Upper lobe of right lung (tissue), 1 donor: ENCODE data around the gene STK25. TPM values are rescaled to one million over a fixed set of nuclear protein-coding genes. Genes with fewer than 3 reads are reported as not detected.

Source experiments
- ATAC-seq: fragments of 200-7000 bp; cut with Tn5 transposase; one replicate; pipeline ENCODE4 v1.9.1; 2020; ENCODE audit warnings: mild to moderate bottlenecking, moderate library complexity
- DNase-seq: peaks from one replicate; pipeline ENCODE4 v3.0.0-alpha.2; 2020
- H3K27ac ChIP-seq: fragments of 200-600 bp; one replicate; pipeline ENCODE4 v1.8.0; 2022
- H3K27me3 ChIP-seq: fragments of 200-600 bp; one replicate; pipeline ENCODE4 v1.8.0; 2022; ENCODE audit warnings: mild to moderate bottlenecking
- H3K36me3 ChIP-seq: fragments of 200-600 bp; one replicate; pipeline ENCODE4 v1.8.0; 2022
- H3K4me1 ChIP-seq: fragments of 200-600 bp; one replicate; pipeline ENCODE4 v1.8.0; 2022
- H3K4me3 ChIP-seq: fragments of 200-600 bp; one replicate; pipeline ENCODE4 v1.8.0; 2022; ENCODE audit warnings: mild to moderate bottlenecking
- H3K9me3 ChIP-seq: fragments of 200-600 bp; one replicate; pipeline ENCODE4 v1.8.0; 2022
- CTCF ChIP-seq: fragments of 200-600 bp; IDR thresholded peaks from one replicate; pipeline ENCODE4 v1.8.0; 2022; ENCODE audit warnings: antibody characterized with exemption
- intact Hi-C: fragments of 100-400 bp; cut with DNase I; formaldehyde crosslinking; loops from one replicate; pipeline ENCODE4 v1.11.0; 2022
- total RNA-seq: library from RNA; stranded (reverse); fragmentation: NEBNext Ultra II Directional; extraction: Animal tissue kit (Norgen Biotek cat#: 25700); gene quantifications from one replicate; pipeline ENCODE4 v1.2.1, GENCODE V29; 2021
- donor health status: DM: no; HTN: yes; CAD: no; lungs with severe emphysema.

The STK25 gene
- total RNA-seq, 1 donor from 2014 or later = 134 TPM

- intact Hi-C loops = no loop called here
- TF ChIP-seq CTCF = no peak
- peaks cover 20% of the 10 kb centered on the region for H3K36me3 ChIP-seq
- H3K4me3 ChIP-seq = no peak overlapping the region
- no peaks in the 10 kb centered on the region for H3K27me3 ChIP-seq
- H3K27ac ChIP-seq = no peak overlapping the region
- H3K4me1 ChIP-seq = no peaks in the 10 kb centered on the region
- H3K9me3 ChIP-seq = no peaks in the 10 kb centered on the region
- ATAC-seq (no peak), DNase-seq (no peak)
Measured at GRCh38 chr2:241465543-241465942, 42.8 kb downstream of the STK25 start.

GRCh38 chr2:241463276-241464135 is 44.9 kb downstream of the STK25 start:
- no peak overlapping the region for H3K4me3 ChIP-seq
- H3K4me1 ChIP-seq = no peaks in the 10 kb centered on the region
- no peak for TF ChIP-seq CTCF
- peaks cover 10% of the 10 kb centered on the region for H3K36me3 ChIP-seq
- DNase-seq (no peak), ATAC-seq (no peak)
- no peaks in the 10 kb centered on the region for H3K27me3 ChIP-seq
- no peaks in the 10 kb centered on the region for H3K9me3 ChIP-seq
- intact Hi-C loops = no loop called here
- no peak overlapping the region for H3K27ac ChIP-seq

GRCh38 chr2:241461693-241462677 is 46.4 kb downstream of the STK25 start:
- intact Hi-C loops = no loop called here
- Histone ChIP-seq H3K4me3 (no peak overlapping the region), H3K9me3 (no peaks in the 10 kb centered on the region), H3K27ac (no peak overlapping the region), H3K4me1 (no peaks in the 10 kb centered on the region), H3K27me3 (no peaks in the 10 kb centered on the region), H3K36me3 (peaks cover 8% of the 10 kb centered on the region)
- DNase-seq = no peak
- no peak for TF ChIP-seq CTCF
- peak; percentile 54 for ATAC-seq

- intact Hi-C loops = no loop called here
- Histone ChIP-seq H3K36me3 (peaks cover 8% of the 10 kb centered on the region), H3K27me3 (no peaks in the 10 kb centered on the region), H3K27ac (no peak overlapping the region), H3K9me3 (no peaks in the 10 kb centered on the region), H3K4me3 (no peak overlapping the region), H3K4me1 (no peaks in the 10 kb centered on the region)
- no peak for TF ChIP-seq CTCF
- DNase-seq (no peak), ATAC-seq (no peak)
Measured at GRCh38 chr2:241460631-241461030, 47.8 kb downstream of the STK25 start.

- DNase-seq (no peak), ATAC-seq (no peak)
- H3K27me3 ChIP-seq = no peaks in the 10 kb centered on the region
- H3K36me3 ChIP-seq = peaks cover 8% of the 10 kb centered on the region
- no peaks in the 10 kb centered on the region for H3K4me1 ChIP-seq
- intact Hi-C loops = no loop called here
- no peak overlapping the region for H3K27ac ChIP-seq
- H3K9me3 ChIP-seq = no peaks in the 10 kb centered on the region
- TF ChIP-seq CTCF = no peak
- H3K4me3 ChIP-seq = no peak overlapping the region
Measured at GRCh38 chr2:241459520-241459919, 48.9 kb downstream of the STK25 start.
